RWPE2 (cell line): Measurements from ENCODE around the gene HOXB6.
A peak's percentile ranks its signal among the peaks of the same experiment; 100 is the strongest.

Source experiments
- ATAC-seq: fragments of 200-7000 bp; cut with Tn5 transposase; 3 replicates; pipeline ENCODE4 v1.9.1; 2021; ENCODE audit warnings: low read depth
- DNase-seq: peaks from one replicate; pipeline ENCODE4 v3.0.0-alpha.2; 2020; ENCODE audit warnings: low spot score
- H3K27ac ChIP-seq: fragments of 450-650 bp; 2 replicates; pipeline ENCODE4 v1.5.1; 2017; ENCODE audit warnings: mild to moderate bottlenecking; ENCODE audit not compliant: poor library complexity, severe bottlenecking
- H3K27me3 ChIP-seq: fragments of 250-450 bp; sonication (Bioruptor Pico); 2 replicates; pipeline ENCODE4 v1.5.1; 2021; ENCODE audit warnings: mild to moderate bottlenecking, moderate library complexity; ENCODE audit not compliant: insufficient read depth, poor library complexity, severe bottlenecking
- H3K36me3 ChIP-seq: fragments of 250-450 bp; sonication (Bioruptor Pico); 2 replicates; pipeline ENCODE4 v1.5.1; 2020; ENCODE audit warnings: low read depth, mild to moderate bottlenecking, moderate library complexity
- H3K4me1 ChIP-seq: fragments of 250-450 bp; sonication (Bioruptor Pico); 2 replicates; pipeline ENCODE4 v1.5.1; 2021; ENCODE audit warnings: mild to moderate bottlenecking, moderate library complexity; ENCODE audit not compliant: insufficient read depth, poor library complexity, severe bottlenecking
- H3K4me3 ChIP-seq: fragments of 250-450 bp; sonication (Bioruptor Pico); 2 replicates; pipeline ENCODE4 v1.5.1; 2021; ENCODE audit warnings: mild to moderate bottlenecking, moderate library complexity; ENCODE audit not compliant: severe bottlenecking
- H3K9me3 ChIP-seq: fragments of 250-450 bp; sonication (Bioruptor Pico); 2 replicates; pipeline ENCODE4 v1.5.1; 2021; ENCODE audit warnings: mild to moderate bottlenecking, moderate library complexity; ENCODE audit not compliant: severe bottlenecking
- CTCF ChIP-seq: fragments of 450-650 bp; IDR thresholded peaks from one replicate; pipeline ENCODE4 v1.5.1; 2017; ENCODE audit warnings: mild to moderate bottlenecking, moderate library complexity; ENCODE audit not compliant: poor library complexity, severe bottlenecking

The HOXB6 gene

DNA sequence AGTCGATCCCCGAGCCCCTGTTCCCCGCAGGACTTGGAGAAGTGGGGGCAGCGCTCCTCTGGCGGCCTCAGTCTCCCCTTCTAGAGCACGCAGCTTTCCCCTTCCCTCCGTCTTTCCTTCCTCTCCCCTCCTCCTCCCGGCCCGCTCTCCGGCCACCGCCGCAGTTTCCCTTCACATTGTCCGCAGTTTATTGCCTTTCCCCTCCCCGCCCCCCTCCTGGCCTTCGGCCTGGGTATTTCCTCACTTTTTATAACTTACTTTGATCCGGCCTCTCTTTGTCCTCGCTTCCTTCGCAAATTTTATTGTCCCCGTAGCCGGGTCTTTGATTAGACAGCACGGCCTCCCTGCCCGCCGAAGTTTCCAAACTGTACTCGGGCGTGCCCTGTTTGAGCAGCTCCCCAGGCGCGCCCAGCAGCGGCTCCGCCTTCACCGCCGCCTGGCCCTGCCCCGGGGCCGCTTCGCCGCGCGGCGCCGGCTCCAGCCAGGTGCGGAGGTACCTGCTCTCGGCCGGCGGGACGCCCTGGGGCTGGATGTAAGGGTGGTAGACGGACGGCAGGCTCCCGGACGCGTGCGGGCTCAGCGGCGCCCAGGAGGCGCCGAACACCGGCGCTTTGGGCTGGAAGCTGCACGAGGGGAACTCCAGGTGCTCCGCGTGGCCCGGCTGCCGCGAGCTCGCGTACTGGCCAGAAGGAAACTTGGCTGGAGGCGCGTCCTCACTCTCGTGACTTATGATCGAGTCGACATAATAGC lies 20.9 kb upstream of the HOXB6 start:
- ATAC-seq (peak; percentile 83), DNase-seq (no peak)
- Histone ChIP-seq H3K27ac (peak overlapping the region; percentile 33), H3K4me3 (peak overlapping the region; percentile 57), H3K4me1 (no peaks in the 10 kb centered on the region), H3K27me3 (peaks cover 61% of the 10 kb centered on the region), H3K9me3 (no peaks in the 10 kb centered on the region), H3K36me3 (no peaks in the 10 kb centered on the region)
- TF ChIP-seq CTCF = no peak

DNA sequence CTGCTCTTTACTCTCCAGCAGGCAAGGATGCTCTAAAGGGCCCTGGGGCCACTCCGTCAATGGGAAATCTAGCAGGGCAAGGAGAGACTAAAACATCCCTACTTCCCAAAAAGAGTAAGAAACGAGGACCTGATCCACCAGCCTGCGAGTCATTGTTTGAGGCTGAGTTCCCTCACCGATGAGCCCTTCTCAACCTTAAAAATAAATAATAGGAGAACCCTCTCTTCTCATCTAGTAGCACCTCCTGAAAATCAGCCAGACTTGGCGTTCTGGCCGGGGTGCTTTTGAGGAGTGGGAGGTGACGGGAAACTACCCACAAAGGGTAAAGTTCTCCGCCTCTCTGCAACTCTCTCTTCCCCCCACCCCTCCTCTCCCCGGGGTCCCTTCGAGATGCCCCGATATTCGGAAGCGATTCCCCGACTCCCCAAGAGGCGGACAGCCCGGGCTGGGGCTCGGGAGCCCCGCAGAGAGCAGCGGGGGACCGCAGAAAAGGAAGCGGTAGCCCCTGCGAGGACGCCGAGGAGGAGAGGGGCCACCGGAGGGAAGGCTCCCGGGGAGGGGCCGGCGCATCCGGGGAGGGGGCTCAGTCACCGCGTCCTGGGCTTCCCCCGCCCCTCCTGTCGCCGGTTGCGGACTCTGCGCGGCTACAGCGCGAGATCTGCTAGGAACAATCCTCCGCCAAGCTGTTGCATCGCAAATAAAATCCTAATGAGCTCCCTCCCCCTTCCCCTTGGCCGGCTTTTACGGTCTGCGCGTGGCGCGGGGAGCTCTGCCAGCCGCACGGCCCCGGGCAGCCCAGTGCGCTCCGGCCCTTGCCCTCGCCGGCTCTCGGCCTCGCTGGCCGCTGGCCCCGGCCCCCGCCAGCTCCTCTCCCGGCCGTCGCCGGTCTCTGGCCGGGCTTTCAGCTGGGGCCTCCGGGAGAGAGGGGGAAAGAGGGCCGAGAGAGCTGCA lies 20.0 kb upstream of the HOXB6 start:
- no peak for DNase-seq
- H3K27ac ChIP-seq = peak overlapping the region; percentile 33
- no peaks in the 10 kb centered on the region for H3K4me1 ChIP-seq
- no peaks in the 10 kb centered on the region for H3K36me3 ChIP-seq
- no peak for TF ChIP-seq CTCF
- no peaks in the 10 kb centered on the region for H3K9me3 ChIP-seq
- ATAC-seq = peak; percentile 23
- H3K4me3 ChIP-seq = peak overlapping the region; percentile 57
- H3K27me3 ChIP-seq = peaks cover 64% of the 10 kb centered on the region

GRCh38 chr17:48624118-48624517 lies 19.3 kb upstream of the HOXB6 start:
- H3K9me3 ChIP-seq = no peaks in the 10 kb centered on the region
- H3K27me3 ChIP-seq = peaks cover 68% of the 10 kb centered on the region
- H3K4me3 ChIP-seq = no peak overlapping the region
- no peaks in the 10 kb centered on the region for H3K36me3 ChIP-seq
- no peak for DNase-seq
- no peak overlapping the region for H3K27ac ChIP-seq
- no peak for TF ChIP-seq CTCF
- no peak for ATAC-seq
- no peaks in the 10 kb centered on the region for H3K4me1 ChIP-seq

DNA sequence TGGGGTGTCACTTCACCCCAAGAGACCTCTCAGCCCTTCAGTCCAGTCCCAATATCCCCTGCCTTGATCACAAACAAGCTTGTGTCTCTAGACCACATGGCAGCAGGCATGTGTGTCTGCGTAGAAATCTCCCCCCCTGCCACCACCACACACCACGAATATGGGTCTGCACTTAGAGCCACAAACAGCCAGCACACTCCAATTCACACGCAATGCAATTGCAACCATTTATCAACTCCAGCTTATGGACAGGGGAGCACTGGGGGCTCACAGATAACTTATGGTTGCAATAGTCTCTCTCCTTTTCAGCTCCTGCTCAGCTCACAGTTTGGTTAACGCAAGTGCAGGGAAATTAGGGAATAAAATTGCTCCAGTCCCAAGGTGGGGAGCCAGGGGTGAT lies 18.8 kb upstream of the HOXB6 start:
- H3K27ac ChIP-seq = no peak overlapping the region
- ATAC-seq = no peak
- H3K4me1 ChIP-seq = no peaks in the 10 kb centered on the region
- no peak overlapping the region for H3K4me3 ChIP-seq
- no peaks in the 10 kb centered on the region for H3K9me3 ChIP-seq
- no peak for TF ChIP-seq CTCF
- DNase-seq = no peak
- H3K36me3 ChIP-seq = no peaks in the 10 kb centered on the region
- peaks cover 68% of the 10 kb centered on the region for H3K27me3 ChIP-seq

DNA sequence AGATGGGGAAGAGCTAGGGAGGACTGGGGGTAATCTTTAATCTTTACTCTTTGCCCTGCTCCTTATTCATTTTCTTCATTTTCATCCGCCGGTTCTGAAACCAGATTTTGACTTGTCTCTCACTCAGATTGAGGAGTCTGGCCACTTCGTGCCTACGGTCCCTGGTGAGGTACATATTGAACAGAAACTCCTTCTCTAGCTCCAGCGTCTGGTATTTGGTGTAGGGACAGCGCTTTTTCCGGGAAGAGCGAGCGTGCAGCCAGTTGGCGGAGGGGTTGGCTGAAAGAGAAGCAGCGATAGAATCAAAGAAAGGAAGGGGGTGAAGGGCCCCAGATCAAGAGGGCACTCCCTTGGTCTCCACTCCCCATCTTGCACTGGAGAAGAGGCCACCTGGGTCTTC lies 18.1 kb upstream of the HOXB6 start:
- TF ChIP-seq CTCF = no peak
- H3K27me3 ChIP-seq = peaks cover 68% of the 10 kb centered on the region
- H3K36me3 ChIP-seq = no peaks in the 10 kb centered on the region
- no peak for ATAC-seq
- no peak overlapping the region for H3K4me3 ChIP-seq
- H3K27ac ChIP-seq = no peak overlapping the region
- H3K4me1 ChIP-seq = peaks cover 4% of the 10 kb centered on the region
- no peaks in the 10 kb centered on the region for H3K9me3 ChIP-seq
- no peak for DNase-seq
